Embryonic facial prominence (tissue), 1 donor: ENCODE data around the gene UMAD1.

Source experiments
- DNase-seq: peaks from one replicate; pipeline ENCODE4 v3.0.0-alpha.2; 2016; ENCODE audit errors: extremely low spot score

The UMAD1 gene

GRCh38 chr7:7883394-7883793 lies 242.8 kb downstream of the UMAD1 start:
- DNase-seq, result no peak

- DNase-seq, result no peak
These were observed 244.3 kb downstream of the UMAD1 start for GRCh38 chr7:7884855-7885254.

GRCh38 chr7:7889791-7890568 lies 249.4 kb downstream of the UMAD1 start:
- no peak for DNase-seq

DNA sequence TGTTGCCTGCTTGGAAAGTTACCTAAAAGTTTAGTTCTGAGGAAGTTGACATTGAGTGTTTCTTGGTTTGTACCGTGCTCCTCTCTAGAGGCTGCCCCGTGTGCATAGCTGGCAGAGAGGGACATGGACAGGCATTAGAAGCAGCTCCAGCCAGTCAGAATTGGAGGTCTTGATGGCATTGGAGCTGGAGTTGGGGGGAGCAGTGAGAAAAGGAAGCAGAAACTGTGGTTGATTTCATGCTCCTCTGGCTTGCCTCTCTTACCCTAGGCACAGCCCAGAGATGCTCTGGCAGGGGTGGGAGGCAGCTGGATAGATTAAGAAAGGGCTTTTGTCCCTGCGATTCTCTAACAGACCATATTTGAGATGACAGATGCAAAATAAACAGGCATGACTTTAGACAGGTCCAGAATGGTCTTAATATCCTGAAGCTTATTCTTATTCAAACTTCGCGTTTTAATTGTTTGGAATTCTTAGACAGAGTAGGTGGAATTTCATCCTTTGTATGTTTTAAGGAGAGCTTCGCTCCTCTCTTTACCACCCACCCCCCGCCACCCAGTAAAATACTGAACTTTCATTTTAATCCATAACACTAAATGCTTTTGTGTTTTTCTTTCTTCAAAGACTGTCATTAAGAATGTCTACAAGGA lies 254.6 kb downstream of the UMAD1 start:
- DNase-seq, result no peak

DNA sequence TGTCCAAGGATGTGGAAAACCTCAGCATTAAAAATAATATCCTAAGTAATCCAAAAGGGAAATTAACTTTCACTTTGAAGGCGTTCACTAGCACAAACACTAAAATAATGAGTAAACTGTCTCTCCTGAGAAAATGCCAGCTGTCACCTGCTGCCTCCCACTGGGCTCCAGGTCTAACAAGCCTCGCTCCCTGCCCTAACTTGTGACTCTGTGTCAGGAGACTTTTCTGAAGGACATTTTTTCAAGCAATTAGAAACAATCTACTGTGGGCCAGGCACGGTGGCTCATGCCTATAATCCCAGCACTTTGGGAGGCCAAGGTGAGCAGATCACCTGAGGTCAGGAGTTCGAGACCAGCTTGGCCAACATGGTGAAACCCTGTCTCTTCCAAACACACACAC lies 255.2 kb downstream of the UMAD1 start:
- no peak for DNase-seq

DNA sequence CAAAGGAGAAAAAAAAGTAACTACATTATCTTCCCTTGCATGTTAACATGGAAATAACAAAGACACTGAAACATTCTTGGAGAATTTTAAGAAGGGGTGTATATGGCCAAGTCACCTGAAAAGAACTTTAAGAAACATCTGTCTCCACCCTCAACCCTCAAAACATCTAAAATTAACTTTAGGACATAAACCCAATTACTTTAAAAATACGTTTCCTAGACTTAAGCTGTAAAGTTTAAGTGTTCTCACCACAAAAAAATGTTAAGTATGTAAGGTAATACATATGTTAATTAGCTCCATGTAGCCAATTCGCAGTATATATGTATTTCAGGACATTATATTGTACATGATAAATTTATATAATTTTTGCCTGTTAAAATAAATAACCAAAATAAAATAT lies 257.0 kb downstream of the UMAD1 start:
- DNase-seq, result no peak

DNA sequence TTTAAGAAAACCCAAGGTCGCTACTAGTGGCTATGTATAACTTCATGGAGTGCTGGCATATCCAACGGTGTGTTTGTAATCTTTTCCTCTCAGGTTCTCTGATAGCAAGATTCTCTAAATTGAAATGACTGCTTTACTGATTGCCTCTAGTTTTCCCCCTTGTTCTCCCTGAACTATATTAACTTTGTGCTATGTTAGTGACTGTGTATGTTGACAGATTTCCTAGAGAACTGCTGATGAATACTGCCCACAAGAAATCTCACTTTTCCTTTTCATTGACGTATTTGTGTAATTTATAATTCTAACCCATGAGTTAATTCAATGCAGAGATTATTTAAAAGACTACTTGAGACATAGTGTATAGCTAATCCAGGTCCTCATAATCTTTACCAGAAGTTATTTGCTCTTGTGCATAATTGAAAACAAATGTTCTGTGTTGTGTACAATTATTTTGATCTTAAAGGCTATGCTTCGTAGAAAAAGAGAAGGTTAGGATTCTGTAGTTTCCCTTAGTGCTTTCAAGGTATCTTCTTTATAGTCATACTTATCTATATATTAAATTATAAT lies 257.5 kb downstream of the UMAD1 start:
- peak; percentile 11 for DNase-seq

DNA sequence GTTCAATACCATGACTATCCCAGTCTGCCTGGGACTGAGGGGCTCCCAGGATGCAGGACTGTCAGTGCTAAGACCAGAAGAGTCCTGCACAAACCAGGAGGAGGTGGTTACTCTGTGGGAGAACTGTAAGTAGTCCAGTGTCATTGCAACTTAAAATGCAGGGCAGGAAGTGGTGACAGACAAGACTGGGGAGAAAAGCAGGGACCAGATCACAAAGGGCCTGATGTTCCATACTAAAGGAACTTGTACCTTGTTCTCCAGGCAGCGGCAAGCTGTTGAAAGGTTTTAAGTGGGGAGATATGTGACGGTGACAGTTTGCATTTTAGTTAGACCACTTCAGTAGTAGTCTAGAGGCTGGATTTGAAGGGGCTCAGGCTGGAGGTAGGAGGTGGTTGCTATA lies 262.3 kb downstream of the UMAD1 start:
- no peak for DNase-seq

GRCh38 chr7:7907306-7907705 lies 266.8 kb downstream of the UMAD1 start:
- DNase-seq, result no peak

- DNase-seq, result no peak
These were observed 268.1 kb downstream of the UMAD1 start for GRCh38 chr7:7908622-7909145.

- DNase-seq, result no peak
These were observed 268.8 kb downstream of the UMAD1 start for GRCh38 chr7:7909376-7909775.

- no peak for DNase-seq
These were observed 271.0 kb downstream of the UMAD1 start for GRCh38 chr7:7911369-7912123.

DNA sequence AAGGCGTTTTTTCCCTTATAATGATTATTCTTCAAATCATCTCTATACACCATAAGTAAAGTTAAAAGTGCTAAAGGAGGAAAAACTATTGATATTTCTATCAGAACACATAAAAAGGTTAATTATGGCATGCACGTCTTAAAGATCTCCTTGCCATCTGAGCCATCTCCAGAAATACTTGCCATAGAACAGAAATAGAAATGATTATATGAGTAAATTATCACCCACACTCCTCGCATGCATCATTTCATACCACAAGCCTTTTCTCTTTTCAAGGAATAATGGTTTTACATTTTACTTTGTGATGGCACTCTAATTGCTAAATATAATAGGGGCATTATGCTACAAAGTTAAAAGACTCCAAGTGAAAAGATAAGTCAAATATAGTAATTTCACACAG lies 272.4 kb downstream of the UMAD1 start:
- no peak for DNase-seq

- DNase-seq, result no peak
These were observed 273.0 kb downstream of the UMAD1 start for GRCh38 chr7:7913504-7913903.

DNA sequence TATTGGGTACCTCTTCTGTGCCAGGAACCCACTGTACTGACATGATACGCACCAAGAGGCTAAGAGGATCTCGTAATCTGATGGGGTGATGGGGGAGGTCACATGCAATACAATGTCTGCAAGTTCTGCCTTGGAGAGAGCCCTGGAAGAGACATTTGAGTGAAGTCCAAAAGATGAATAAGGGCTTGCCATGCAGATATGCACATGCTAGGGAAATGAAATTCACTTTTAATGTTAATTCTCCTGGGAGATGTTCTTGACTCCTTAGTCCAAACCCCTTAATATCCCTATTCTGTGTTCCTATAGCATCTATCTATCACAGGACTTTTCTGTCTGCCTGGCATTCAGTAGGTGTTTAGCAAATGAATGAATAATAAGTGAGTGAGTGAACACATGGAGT lies 274.0 kb downstream of the UMAD1 start:
- DNase-seq, result no peak

- DNase-seq, result no peak
These were observed 275.5 kb downstream of the UMAD1 start for GRCh38 chr7:7916064-7916463.

DNA sequence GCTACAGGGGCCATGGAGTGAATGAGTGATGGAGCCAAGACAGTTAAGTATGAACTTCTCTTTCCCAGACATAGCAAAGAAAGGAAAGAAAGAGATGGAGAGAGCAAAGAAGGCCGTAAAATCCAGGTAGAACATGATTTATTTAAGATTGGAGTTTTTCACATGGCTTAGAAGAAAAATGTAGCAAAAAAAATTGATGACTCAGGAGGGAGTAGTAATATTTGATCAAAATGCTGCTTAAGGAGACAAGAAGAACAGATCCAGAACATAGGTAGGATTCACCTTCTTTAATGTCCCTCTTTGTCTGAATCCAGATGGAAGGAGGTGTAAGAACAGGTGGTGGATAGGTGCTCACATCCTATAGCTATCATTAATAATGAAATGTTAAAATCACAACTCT lies 277.0 kb downstream of the UMAD1 start:
- no peak for DNase-seq

GRCh38 chr7:7918736-7919448 lies 278.3 kb downstream of the UMAD1 start:
- no peak for DNase-seq

GRCh38 chr7:7919449-7919945 lies 278.9 kb downstream of the UMAD1 start:
- no peak for DNase-seq

DNA sequence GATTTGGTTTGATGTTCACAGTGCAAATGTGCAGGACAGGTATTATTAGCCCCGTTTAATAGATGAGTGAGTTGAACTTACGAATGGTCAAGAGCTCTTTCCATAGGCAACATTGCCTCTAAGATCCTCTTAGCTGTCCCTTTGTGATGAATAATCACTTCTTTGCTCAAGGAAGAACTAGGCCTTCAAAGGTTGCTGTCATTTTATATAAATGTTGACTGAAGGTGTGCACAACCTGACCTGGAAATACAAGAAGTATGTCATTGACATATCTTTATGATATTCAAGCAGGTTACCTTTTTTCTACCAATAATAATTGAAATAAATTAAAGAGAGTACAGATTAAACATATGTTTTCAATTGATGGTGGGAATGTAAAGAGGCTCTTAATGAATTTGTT lies 279.5 kb downstream of the UMAD1 start:
- no peak for DNase-seq

GRCh38 chr7:7920481-7920880 lies 279.9 kb downstream of the UMAD1 start:
- no peak for DNase-seq
